Measurements from ENCODE around the gene SDK1. TPM values are rescaled to one million over a fixed set of nuclear protein-coding genes. Genes with fewer than 3 reads are reported as not detected.

Gene SDK1
- total RNA-seq, 2 donors from 2014 or later: 1.3 to 2.6 TPM

GRCh38 chr7:3436746-3437145 lies 135.7 kb downstream of the SDK1 start:
- Histone ChIP-seq H3K9me3 (no peaks in the 10 kb centered on the region), H3K4me3 (no peak overlapping the region), H3K36me3 (no peaks in the 10 kb centered on the region), H3K27me3 (no peaks in the 10 kb centered on the region), H3K9ac (ENCODE audit: low read depth in 2 of 2, low read length in 2 of 2) (no peak overlapping the region), H3K4me1 (no peaks in the 10 kb centered on the region), H3K27ac (no peak overlapping the region)
- no peak for DNase-seq
- intact Hi-C loops (cut with DNase I): no loop called here
- no peak for TF ChIP-seq CTCF (IDR thresholded peaks at IDR 0.05)

DNA sequence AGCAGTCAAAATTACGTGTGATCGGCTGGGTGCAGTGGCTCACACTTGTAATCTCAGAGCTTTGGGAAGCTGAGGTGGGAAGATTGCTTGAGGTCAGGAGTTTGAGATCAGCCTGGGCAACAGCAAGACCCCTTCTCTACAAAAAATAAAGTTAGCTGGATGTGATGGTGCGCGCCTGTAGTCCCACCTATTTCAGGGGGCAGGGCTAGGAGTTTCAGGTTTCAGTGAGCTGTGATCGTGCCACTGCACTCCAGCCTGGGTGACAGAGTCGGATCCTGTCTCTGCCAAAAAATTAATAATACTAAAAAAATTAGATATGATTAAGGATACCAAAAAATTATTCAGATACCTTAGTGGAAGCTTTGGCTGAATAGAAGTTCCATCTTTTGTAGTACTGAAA lies 136.4 kb downstream of the SDK1 start:
- H3K9ac ChIP-seq (ENCODE audit: low read depth in 2 of 2, low read length in 2 of 2): no peak overlapping the region

GRCh38 chr7:3438352-3438751 lies 137.3 kb downstream of the SDK1 start:
- Histone ChIP-seq H3K36me3 (no peaks in the 10 kb centered on the region), H3K27ac (no peak overlapping the region), H3K4me1 (no peaks in the 10 kb centered on the region), H3K9me3 (no peaks in the 10 kb centered on the region), H3K4me3 (no peak overlapping the region), H3K9ac (ENCODE audit: low read depth in 2 of 2, low read length in 2 of 2) (no peak overlapping the region), H3K27me3 (no peaks in the 10 kb centered on the region)
- no peak for DNase-seq
- no peak for TF ChIP-seq CTCF (IDR thresholded peaks at IDR 0.05)
- intact Hi-C loops (cut with DNase I): no loop called here

More for the DNA sequence above, 136.4 kb downstream of the SDK1 start:
- Histone ChIP-seq H3K4me1 (no peaks in the 10 kb centered on the region), H3K4me3 (no peak overlapping the region), H3K36me3 (no peaks in the 10 kb centered on the region), H3K9me3 (no peaks in the 10 kb centered on the region), H3K27ac (no peak overlapping the region), H3K27me3 (no peaks in the 10 kb centered on the region)
- no peak for DNase-seq
- TF ChIP-seq CTCF (IDR thresholded peaks at IDR 0.05): no peak
- intact Hi-C loops (cut with DNase I): no loop called here

GRCh38 chr7:3439333-3440030 lies 138.4 kb downstream of the SDK1 start:
- Histone ChIP-seq H3K27me3 (no peaks in the 10 kb centered on the region), H3K4me3 (no peak overlapping the region), H3K9me3 (no peaks in the 10 kb centered on the region), H3K4me1 (no peaks in the 10 kb centered on the region), H3K9ac (ENCODE audit: low read depth in 2 of 2, low read length in 2 of 2) (no peak overlapping the region), H3K27ac (no peak overlapping the region), H3K36me3 (no peaks in the 10 kb centered on the region)
- intact Hi-C loops (cut with DNase I): no loop called here
- no peak for TF ChIP-seq CTCF (IDR thresholded peaks at IDR 0.05)
- no peak for DNase-seq

- H3K27me3 ChIP-seq: no peaks in the 10 kb centered on the region
- no peak overlapping the region for H3K27ac ChIP-seq
- no peak for TF ChIP-seq CTCF (IDR thresholded peaks at IDR 0.05)
- DNase-seq: no peak
- no peak overlapping the region for H3K9ac ChIP-seq (ENCODE audit: low read depth in 2 of 2, low read length in 2 of 2)
- no peaks in the 10 kb centered on the region for H3K36me3 ChIP-seq
- intact Hi-C loops (cut with DNase I): no loop called here
- no peaks in the 10 kb centered on the region for H3K4me1 ChIP-seq
- H3K4me3 ChIP-seq: no peak overlapping the region
- H3K9me3 ChIP-seq: no peaks in the 10 kb centered on the region
Measured at GRCh38 chr7:3440509-3440908, 139.5 kb downstream of the SDK1 start.

Measured in colonic mucosa (tissue), 4 donors.